Hindlimb muscle (tissue), 1 donor: ENCODE measurements around the gene TP53. TPM values are rescaled to one million over a fixed set of nuclear protein-coding genes. Genes with fewer than 3 reads are reported as not detected.

Source experiments
- DNase-seq: peaks from one replicate; pipeline ENCODE4 v3.0.0-alpha.2; 2013
- polyA plus RNA-seq: library from polyadenylated mRNA; unstranded; fragments of 120-200 nt; gene quantifications from one replicate; pipeline ENCODE4 v1.2.1, GENCODE V29; 2013; ENCODE audit not compliant: insufficient read length

Gene TP53
- polyA plus RNA-seq: 44.1 TPM

GRCh38 chr17:7687072-7687907 lies at the start of gene TP53:
TP53 (minus strand) TSS chr17:7687490; CDS start chr17:7676594, 10,896 bp downstream.
- peak; percentile 90 for DNase-seq

- DNase-seq: no peak
These were observed 45.8 kb upstream of the TP53 start for GRCh38 chr17:7732981-7733539.

GRCh38 chr17:7729816-7730215 lies 42.5 kb upstream of the TP53 start:
- no peak for DNase-seq

GRCh38 chr17:7727886-7728285 lies 40.6 kb upstream of the TP53 start:
- no peak for DNase-seq

GRCh38 chr17:7721612-7722011 lies 34.3 kb upstream of the TP53 start:
- DNase-seq: no peak

- no peak for DNase-seq
These were observed 32.8 kb upstream of the TP53 start for GRCh38 chr17:7720125-7720524.

GRCh38 chr17:7719661-7720060 lies 32.4 kb upstream of the TP53 start:
- DNase-seq: no peak

- no peak for DNase-seq
These were observed 30.6 kb upstream of the TP53 start for GRCh38 chr17:7717756-7718350.

GRCh38 chr17:7716901-7717755 lies 29.8 kb upstream of the TP53 start, which contains the start of gene DNAH2:
DNAH2 (plus strand) TSS chr17:7717744; CDS start chr17:7719735, 1,991 bp downstream.
- DNase-seq: peak; percentile 91

- no peak for DNase-seq
These were observed 28.9 kb upstream of the TP53 start for GRCh38 chr17:7715936-7716886.

- DNase-seq: no peak
These were observed 27.7 kb upstream of the TP53 start for GRCh38 chr17:7714721-7715594.

- no peak for DNase-seq
These were observed 26.5 kb upstream of the TP53 start for GRCh38 chr17:7713782-7714181.

GRCh38 chr17:7712111-7712771 lies 25.0 kb upstream of the TP53 start:
- no peak for DNase-seq

- DNase-seq: no peak
These were observed 23.9 kb upstream of the TP53 start for GRCh38 chr17:7711051-7711755.

- DNase-seq: no peak
These were observed 23.0 kb upstream of the TP53 start for GRCh38 chr17:7710301-7710700.

GRCh38 chr17:7709031-7709430 lies 21.7 kb upstream of the TP53 start:
- no peak for DNase-seq

- DNase-seq: no peak
These were observed 20.8 kb upstream of the TP53 start for GRCh38 chr17:7707858-7708750.

GRCh38 chr17:7707446-7707845 lies 20.2 kb upstream of the TP53 start:
- DNase-seq: no peak
